WTC11 (cell line): ENCODE results near the gene TRIB2. TPM values are rescaled to one million over a fixed set of nuclear protein-coding genes. Genes with fewer than 3 reads are reported as not detected.

ENCODE experiments used
- ATAC-seq: fragments of 200-7000 bp; cut with Tn5 transposase; 2 replicates; pipeline ENCODE4 v1.10.0; 2021; ENCODE audit warnings: mild to moderate bottlenecking, moderate library complexity
- CTCF ChIA-PET: fragments of 300-600 bp; sonication (Branson Sonifier 250); formaldehyde crosslinking; loops from one replicate; lab custom pipeline; 2021; ENCODE audit warnings: antibody characterized with exemption; lab: Charles Lee
- POLR2A ChIA-PET: fragments of 350-600 bp; sonication (Branson Sonifier 250); formaldehyde crosslinking; loops from one replicate; lab custom pipeline; 2021; ENCODE audit warnings: antibody characterized with exemption; lab: Charles Lee
- DNase-seq: peaks from one replicate; pipeline ENCODE4 v3.0.0; 2021; ENCODE audit warnings: low spot score
- H3K27ac Mint-ChIP-seq: 2 replicates; pipeline ENCODE4 v1.8.0; 2021; ENCODE audit warnings: mixed read lengths
- H3K27me3 Mint-ChIP-seq: 2 replicates; pipeline ENCODE4 v1.8.0; 2021; ENCODE audit warnings: low read depth, mild to moderate bottlenecking, moderate library complexity, mixed read lengths
- H3K36me3 Mint-ChIP-seq: 2 replicates; pipeline ENCODE4 v1.8.0; 2021; ENCODE audit warnings: mixed read lengths
- H3K4me1 Mint-ChIP-seq: 2 replicates; pipeline ENCODE4 v1.8.0; 2022; ENCODE audit warnings: mixed read lengths
- H3K4me3 Mint-ChIP-seq: 2 replicates; pipeline ENCODE4 v1.8.0; 2021; ENCODE audit warnings: mild to moderate bottlenecking, moderate library complexity, mixed read lengths
- H3K9me3 Mint-ChIP-seq: 2 replicates; pipeline ENCODE4 v1.8.0; 2021; ENCODE audit warnings: mixed read lengths
- CREB1 ChIP-seq: sonication (generic); formaldehyde crosslinking; IDR thresholded peaks from 2 replicates; pipeline ENCODE4 v1.8.0; 2023; ENCODE audit warnings: mild to moderate bottlenecking, missing genetic modification reagents
- GTF2I ChIP-seq: fragments of 250-450 bp; sonication (Bioruptor Pico); conservative IDR thresholded peaks from 2 replicates; pipeline ENCODE4 v1.4.0; 2021; ENCODE audit warnings: mild to moderate bottlenecking
- IRF2 ChIP-seq: sonication (generic); formaldehyde crosslinking; IDR thresholded peaks from 2 replicates; pipeline ENCODE4 v1.8.0; 2022; ENCODE audit warnings: low read depth, missing genetic modification reagents, borderline replicate concordance
- KAT7 ChIP-seq: sonication (generic); formaldehyde crosslinking; IDR thresholded peaks from 2 replicates; pipeline ENCODE4 v1.8.1; 2023; ENCODE audit warnings: missing genetic modification reagents, mild to moderate bottlenecking, borderline replicate concordance
- PRRX2 ChIP-seq: fragments of 250-450 bp; sonication (Bioruptor Pico); IDR thresholded peaks from 2 replicates; pipeline ENCODE4 v1.8.0; 2021; ENCODE audit warnings: mild to moderate bottlenecking
- SMAD4 ChIP-seq: sonication (generic); formaldehyde crosslinking; IDR thresholded peaks from 2 replicates; pipeline ENCODE4 v1.8.0; 2022; ENCODE audit warnings: mild to moderate bottlenecking, missing genetic modification reagents
- TEAD4 ChIP-seq: sonication (generic); formaldehyde crosslinking; IDR thresholded peaks from 2 replicates; pipeline ENCODE4 v1.8.0; 2022; ENCODE audit warnings: mild to moderate bottlenecking, missing genetic modification reagents
- ZNF219 ChIP-seq: sonication (generic); formaldehyde crosslinking; IDR thresholded peaks from 2 replicates; pipeline ENCODE4 v1.8.0; 2023; ENCODE audit warnings: missing genetic modification reagents, mild to moderate bottlenecking, borderline replicate concordance
- total RNA-seq: library from RNA; stranded (reverse); gene quantifications from 3 replicates; pipeline ENCODE4 v1.2.3, GENCODE V29; 2021
- TF ChIP-seq, protein P1 (sequence below): sonication (generic); formaldehyde crosslinking; IDR thresholded peaks from 2 replicates; pipeline ENCODE4 v1.8.0; 2023; ENCODE audit warnings: missing genetic modification reagents
- TF ChIP-seq, protein P2 (sequence below): sonication (generic); formaldehyde crosslinking; conservative IDR thresholded peaks from 2 replicates; pipeline ENCODE4 v1.8.1; 2023; ENCODE audit warnings: mild to moderate bottlenecking, low read depth, missing genetic modification reagents, moderate library complexity
- TF ChIP-seq, protein P3 (sequence below): fragments of 250-450 bp; sonication (Bioruptor Pico); IDR thresholded peaks from 2 replicates; pipeline ENCODE4 v1.8.0; 2021; ENCODE audit warnings: mild to moderate bottlenecking
- TF ChIP-seq, protein P4 (sequence below): sonication (generic); formaldehyde crosslinking; IDR thresholded peaks from 2 replicates; pipeline ENCODE4 v1.8.1; 2023; ENCODE audit warnings: mild to moderate bottlenecking, missing genetic modification reagents
- TF ChIP-seq, protein P5 (sequence below): sonication (generic); formaldehyde crosslinking; IDR thresholded peaks from 2 replicates; pipeline ENCODE4 v1.8.0; 2022; ENCODE audit warnings: mild to moderate bottlenecking, missing genetic modification reagents
- TF ChIP-seq, protein P6 (sequence below): sonication (generic); formaldehyde crosslinking; IDR thresholded peaks from 2 replicates; pipeline ENCODE4 v1.8.1; 2022; ENCODE audit warnings: missing genetic modification reagents, borderline replicate concordance
- TF ChIP-seq, protein P7 (sequence below): sonication (generic); formaldehyde crosslinking; IDR thresholded peaks from 2 replicates; pipeline ENCODE4 v1.8.1; 2023; ENCODE audit warnings: mild to moderate bottlenecking, moderate library complexity, missing genetic modification reagents
- TF ChIP-seq, protein P8 (sequence below): sonication (generic); formaldehyde crosslinking; IDR thresholded peaks from 2 replicates; pipeline ENCODE4 v1.8.1; 2023; ENCODE audit warnings: mild to moderate bottlenecking, missing genetic modification reagents, moderate library complexity
- TF ChIP-seq, protein P9 (sequence below): sonication (generic); formaldehyde crosslinking; IDR thresholded peaks from 2 replicates; pipeline ENCODE4 v1.8.1; 2023; ENCODE audit warnings: mild to moderate bottlenecking, missing genetic modification reagents, borderline replicate concordance

TRIB2 gene
- total RNA-seq, 1 experiment from 2014 or later: 89.3 TPM

DNA sequence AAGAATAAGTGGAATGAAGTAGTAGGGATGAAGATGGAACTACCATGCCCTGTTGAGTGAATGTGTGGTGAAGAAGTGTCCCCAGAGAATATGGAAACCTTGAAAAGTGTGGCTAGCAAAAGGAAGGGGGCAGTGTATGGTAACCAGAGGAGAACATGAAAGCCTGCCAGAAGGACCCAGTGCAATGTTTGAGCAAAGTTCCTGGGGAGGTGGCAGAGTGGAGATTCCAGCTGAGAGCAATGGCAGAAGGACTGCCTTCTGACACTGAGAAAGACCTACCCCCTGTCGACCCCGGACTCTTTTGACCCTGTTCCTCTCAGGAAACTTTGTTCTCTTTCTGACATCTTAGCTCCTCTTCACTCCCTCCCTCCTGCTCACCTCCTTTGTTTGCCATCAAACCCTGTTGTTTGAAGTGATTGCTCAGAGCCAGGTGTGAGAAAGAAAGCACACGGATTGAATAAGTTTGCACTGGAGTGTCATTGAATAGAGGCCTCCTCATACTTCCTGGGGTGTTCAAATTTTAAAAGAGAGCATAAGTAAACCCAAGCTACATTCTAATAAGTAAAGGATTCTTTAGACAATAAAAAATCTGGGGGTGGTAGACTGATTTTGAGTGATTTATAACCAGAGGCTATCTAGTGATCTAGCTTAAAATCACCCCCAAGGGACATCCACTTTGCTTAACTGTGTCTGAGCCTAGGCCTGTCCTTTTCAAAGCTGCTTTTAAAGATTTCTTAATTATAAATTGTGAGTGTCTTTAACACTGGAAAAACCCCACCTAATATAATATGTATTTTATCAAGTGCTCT, 57.1 kb downstream of the TRIB2 start:
- POLR2A ChIA-PET: no interaction called here
- TF ChIP-seq SMAD4 (CRISPR knock-in tag) (no peak), PRRX2 (CRISPR knock-in tag) (no peak), KAT7 (CRISPR knock-in tag) (no peak), CREB1 (CRISPR knock-in tag) (no peak)
- TF ChIP-seq, protein P1, sequence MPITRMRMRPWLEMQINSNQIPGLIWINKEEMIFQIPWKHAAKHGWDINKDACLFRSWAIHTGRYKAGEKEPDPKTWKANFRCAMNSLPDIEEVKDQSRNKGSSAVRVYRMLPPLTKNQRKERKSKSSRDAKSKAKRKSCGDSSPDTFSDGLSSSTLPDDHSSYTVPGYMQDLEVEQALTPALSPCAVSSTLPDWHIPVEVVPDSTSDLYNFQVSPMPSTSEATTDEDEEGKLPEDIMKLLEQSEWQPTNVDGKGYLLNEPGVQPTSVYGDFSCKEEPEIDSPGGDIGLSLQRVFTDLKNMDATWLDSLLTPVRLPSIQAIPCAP (CRISPR knock-in tag): no peak
- TF ChIP-seq, protein P2, sequence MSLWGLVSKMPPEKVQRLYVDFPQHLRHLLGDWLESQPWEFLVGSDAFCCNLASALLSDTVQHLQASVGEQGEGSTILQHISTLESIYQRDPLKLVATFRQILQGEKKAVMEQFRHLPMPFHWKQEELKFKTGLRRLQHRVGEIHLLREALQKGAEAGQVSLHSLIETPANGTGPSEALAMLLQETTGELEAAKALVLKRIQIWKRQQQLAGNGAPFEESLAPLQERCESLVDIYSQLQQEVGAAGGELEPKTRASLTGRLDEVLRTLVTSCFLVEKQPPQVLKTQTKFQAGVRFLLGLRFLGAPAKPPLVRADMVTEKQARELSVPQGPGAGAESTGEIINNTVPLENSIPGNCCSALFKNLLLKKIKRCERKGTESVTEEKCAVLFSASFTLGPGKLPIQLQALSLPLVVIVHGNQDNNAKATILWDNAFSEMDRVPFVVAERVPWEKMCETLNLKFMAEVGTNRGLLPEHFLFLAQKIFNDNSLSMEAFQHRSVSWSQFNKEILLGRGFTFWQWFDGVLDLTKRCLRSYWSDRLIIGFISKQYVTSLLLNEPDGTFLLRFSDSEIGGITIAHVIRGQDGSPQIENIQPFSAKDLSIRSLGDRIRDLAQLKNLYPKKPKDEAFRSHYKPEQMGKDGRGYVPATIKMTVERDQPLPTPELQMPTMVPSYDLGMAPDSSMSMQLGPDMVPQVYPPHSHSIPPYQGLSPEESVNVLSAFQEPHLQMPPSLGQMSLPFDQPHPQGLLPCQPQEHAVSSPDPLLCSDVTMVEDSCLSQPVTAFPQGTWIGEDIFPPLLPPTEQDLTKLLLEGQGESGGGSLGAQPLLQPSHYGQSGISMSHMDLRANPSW (CRISPR knock-in tag): no peak
- TF ChIP-seq, protein P3, sequence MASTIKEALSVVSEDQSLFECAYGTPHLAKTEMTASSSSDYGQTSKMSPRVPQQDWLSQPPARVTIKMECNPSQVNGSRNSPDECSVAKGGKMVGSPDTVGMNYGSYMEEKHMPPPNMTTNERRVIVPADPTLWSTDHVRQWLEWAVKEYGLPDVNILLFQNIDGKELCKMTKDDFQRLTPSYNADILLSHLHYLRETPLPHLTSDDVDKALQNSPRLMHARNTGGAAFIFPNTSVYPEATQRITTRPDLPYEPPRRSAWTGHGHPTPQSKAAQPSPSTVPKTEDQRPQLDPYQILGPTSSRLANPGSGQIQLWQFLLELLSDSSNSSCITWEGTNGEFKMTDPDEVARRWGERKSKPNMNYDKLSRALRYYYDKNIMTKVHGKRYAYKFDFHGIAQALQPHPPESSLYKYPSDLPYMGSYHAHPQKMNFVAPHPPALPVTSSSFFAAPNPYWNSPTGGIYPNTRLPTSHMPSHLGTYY: no peak
- TF ChIP-seq, protein P4, sequence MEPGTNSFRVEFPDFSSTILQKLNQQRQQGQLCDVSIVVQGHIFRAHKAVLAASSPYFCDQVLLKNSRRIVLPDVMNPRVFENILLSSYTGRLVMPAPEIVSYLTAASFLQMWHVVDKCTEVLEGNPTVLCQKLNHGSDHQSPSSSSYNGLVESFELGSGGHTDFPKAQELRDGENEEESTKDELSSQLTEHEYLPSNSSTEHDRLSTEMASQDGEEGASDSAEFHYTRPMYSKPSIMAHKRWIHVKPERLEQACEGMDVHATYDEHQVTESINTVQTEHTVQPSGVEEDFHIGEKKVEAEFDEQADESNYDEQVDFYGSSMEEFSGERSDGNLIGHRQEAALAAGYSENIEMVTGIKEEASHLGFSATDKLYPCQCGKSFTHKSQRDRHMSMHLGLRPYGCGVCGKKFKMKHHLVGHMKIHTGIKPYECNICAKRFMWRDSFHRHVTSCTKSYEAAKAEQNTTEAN (CRISPR knock-in tag): no peak
- TF ChIP-seq, protein P5, sequence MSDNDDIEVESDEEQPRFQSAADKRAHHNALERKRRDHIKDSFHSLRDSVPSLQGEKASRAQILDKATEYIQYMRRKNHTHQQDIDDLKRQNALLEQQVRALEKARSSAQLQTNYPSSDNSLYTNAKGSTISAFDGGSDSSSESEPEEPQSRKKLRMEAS (CRISPR knock-in tag): no peak
- TF ChIP-seq, all 79 proteins: peak for 0
- Mint-ChIP-seq H3K9me3 (peaks cover 11% of the 10 kb centered on the region), H3K27me3 (peaks cover 67% of the 10 kb centered on the region), H3K4me3 (no peak overlapping the region), H3K4me1 (peaks cover 56% of the 10 kb centered on the region), H3K27ac (no peak overlapping the region; the same call in 1 of the 2 replicates), H3K36me3 (peaks cover 7% of the 10 kb centered on the region)
- no peak for ATAC-seq
- CTCF ChIA-PET: interaction anchor here (1.8 kb wide), 1 partner anchor 158 kb away, joined by 4 read pairs; no protein-coding TSS in a partner anchor
- no peak for DNase-seq

DNA sequence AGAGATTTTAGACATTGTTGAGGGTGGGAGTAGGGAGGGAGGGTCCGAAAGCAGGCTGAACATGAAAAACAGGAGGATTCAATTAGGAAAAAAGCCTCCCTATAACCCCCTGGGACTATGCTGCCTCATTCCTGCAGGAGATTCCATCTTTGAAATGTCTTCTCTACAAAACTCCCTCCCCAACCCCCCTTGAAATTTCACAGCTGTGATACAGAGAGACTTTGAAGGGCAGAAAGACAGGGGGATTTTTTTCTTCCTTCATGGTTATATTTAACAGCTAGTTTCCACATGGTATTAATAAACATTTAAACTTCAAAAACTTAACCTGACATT, 57.6 kb downstream of the TRIB2 start:
- Mint-ChIP-seq H3K27me3 (peaks cover 67% of the 10 kb centered on the region), H3K36me3 (peaks cover 7% of the 10 kb centered on the region), H3K4me1 (peaks cover 51% of the 10 kb centered on the region), H3K27ac (no peak overlapping the region), H3K4me3 (no peak overlapping the region), H3K9me3 (peaks cover 11% of the 10 kb centered on the region)
- no peak for DNase-seq
- ATAC-seq: no peak
- CTCF ChIA-PET: interaction anchor here (1.8 kb wide), 1 partner anchor 157 kb away, joined by 4 read pairs; no protein-coding TSS in a partner anchor
- POLR2A ChIA-PET: no interaction called here
- TF ChIP-seq IRF2 (CRISPR knock-in tag) (no peak), GTF2I (CRISPR knock-in tag) (no peak), ZNF219 (CRISPR knock-in tag) (no peak), TEAD4 (CRISPR knock-in tag) (no peak)
- TF ChIP-seq, protein P6, sequence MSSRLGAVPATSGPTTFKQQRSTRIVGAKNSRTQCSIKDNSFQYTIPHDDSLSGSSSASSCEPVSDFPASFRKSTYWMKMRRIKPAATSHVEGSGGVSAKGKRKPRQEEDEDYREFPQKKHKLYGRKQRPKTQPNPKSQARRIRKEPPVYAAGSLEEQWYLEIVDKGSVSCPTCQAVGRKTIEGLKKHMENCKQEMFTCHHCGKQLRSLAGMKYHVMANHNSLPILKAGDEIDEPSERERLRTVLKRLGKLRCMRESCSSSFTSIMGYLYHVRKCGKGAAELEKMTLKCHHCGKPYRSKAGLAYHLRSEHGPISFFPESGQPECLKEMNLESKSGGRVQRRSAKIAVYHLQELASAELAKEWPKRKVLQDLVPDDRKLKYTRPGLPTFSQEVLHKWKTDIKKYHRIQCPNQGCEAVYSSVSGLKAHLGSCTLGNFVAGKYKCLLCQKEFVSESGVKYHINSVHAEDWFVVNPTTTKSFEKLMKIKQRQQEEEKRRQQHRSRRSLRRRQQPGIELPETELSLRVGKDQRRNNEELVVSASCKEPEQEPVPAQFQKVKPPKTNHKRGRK (CRISPR knock-in tag): no peak
- TF ChIP-seq, protein P7, sequence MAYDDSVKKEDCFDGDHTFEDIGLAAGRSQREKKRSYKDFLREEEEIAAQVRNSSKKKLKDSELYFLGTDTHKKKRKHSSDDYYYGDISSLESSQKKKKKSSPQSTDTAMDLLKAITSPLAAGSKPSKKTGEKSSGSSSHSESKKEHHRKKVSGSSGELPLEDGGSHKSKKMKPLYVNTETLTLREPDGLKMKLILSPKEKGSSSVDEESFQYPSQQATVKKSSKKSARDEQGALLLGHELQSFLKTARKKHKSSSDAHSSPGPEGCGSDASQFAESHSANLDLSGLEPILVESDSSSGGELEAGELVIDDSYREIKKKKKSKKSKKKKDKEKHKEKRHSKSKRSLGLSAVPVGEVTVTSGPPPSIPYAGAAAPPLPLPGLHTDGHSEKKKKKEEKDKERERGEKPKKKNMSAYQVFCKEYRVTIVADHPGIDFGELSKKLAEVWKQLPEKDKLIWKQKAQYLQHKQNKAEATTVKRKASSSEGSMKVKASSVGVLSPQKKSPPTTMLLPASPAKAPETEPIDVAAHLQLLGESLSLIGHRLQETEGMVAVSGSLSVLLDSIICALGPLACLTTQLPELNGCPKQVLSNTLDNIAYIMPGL (CRISPR knock-in tag): no peak
- TF ChIP-seq, protein P8, sequence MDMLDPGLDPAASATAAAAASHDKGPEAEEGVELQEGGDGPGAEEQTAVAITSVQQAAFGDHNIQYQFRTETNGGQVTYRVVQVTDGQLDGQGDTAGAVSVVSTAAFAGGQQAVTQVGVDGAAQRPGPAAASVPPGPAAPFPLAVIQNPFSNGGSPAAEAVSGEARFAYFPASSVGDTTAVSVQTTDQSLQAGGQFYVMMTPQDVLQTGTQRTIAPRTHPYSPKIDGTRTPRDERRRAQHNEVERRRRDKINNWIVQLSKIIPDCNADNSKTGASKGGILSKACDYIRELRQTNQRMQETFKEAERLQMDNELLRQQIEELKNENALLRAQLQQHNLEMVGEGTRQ (CRISPR knock-in tag): no peak
- TF ChIP-seq, protein P9, sequence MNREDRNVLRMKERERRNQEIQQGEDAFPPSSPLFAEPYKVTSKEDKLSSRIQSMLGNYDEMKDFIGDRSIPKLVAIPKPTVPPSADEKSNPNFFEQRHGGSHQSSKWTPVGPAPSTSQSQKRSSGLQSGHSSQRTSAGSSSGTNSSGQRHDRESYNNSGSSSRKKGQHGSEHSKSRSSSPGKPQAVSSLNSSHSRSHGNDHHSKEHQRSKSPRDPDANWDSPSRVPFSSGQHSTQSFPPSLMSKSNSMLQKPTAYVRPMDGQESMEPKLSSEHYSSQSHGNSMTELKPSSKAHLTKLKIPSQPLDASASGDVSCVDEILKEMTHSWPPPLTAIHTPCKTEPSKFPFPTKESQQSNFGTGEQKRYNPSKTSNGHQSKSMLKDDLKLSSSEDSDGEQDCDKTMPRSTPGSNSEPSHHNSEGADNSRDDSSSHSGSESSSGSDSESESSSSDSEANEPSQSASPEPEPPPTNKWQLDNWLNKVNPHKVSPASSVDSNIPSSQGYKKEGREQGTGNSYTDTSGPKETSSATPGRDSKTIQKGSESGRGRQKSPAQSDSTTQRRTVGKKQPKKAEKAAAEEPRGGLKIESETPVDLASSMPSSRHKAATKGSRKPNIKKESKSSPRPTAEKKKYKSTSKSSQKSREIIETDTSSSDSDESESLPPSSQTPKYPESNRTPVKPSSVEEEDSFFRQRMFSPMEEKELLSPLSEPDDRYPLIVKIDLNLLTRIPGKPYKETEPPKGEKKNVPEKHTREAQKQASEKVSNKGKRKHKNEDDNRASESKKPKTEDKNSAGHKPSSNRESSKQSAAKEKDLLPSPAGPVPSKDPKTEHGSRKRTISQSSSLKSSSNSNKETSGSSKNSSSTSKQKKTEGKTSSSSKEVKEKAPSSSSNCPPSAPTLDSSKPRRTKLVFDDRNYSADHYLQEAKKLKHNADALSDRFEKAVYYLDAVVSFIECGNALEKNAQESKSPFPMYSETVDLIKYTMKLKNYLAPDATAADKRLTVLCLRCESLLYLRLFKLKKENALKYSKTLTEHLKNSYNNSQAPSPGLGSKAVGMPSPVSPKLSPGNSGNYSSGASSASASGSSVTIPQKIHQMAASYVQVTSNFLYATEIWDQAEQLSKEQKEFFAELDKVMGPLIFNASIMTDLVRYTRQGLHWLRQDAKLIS (CRISPR knock-in tag): no peak
